ENCODE measurements around the gene ALPI. TPM values are rescaled to one million over a fixed set of nuclear protein-coding genes. Genes with fewer than 3 reads are reported as not detected.

Gene ALPI
- total and polyA plus RNA-seq, 10 of the 15 experiments (the other 5 are each of a cell fraction or from before 2014, with no cell fraction given): not detected

DNA sequence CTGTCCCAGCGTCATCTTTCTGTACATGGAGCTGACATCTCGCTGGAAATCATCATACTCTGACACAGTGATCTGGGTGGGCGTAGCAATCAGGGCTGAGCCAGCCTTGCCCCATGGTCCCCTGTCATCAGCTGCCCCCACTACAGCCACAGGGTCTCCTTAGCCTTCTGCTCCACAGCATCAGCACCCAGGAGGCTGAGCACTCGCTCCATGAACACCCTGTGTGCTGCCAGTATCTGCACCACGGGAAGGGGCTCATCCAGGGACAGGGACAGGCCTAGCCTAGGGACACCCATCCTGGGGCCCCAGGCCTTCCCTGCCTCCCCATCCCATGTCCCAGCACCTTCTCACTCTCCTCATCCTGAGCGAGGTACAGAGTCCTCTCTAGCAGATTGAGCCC is 37.9 kb upstream of the ALPI start:
- no TSS peak for BruUV-seq (replicated peaks)
- 31% methylated on average over 6 of the region's 6 CpGs for WGBS (ENCODE audit: insufficient coverage, insufficient replicate concordance, low lambda C conversion rate, missing lambda C conversion rate)
- Histone ChIP-seq H3K4me3 (no peak overlapping the region), H3K9ac (ENCODE audit: control insufficient read depth, insufficient read depth, low read length) (no peak overlapping the region), H3K4me1 (ENCODE audit: control insufficient read depth, insufficient read depth, low read length) (0 out of 2 replicates have a peak, but pooled peaks cover under 1% of the 10 kb centered on the region), H3K9me3 (replicated peaks; ENCODE audit: control insufficient read depth, insufficient read depth, low read length) (no peaks in the 10 kb centered on the region; the same call in 2 of the 3 replicates), H4K20me1 (ENCODE audit: control insufficient read depth, insufficient read depth) (no peaks in the 10 kb centered on the region), H2AFZ (ENCODE audit: control insufficient read depth, low read depth, low read length) (no peak overlapping the region), H3K27me3 (replicated peaks in 1 of 2; ENCODE audit: control insufficient read depth in 2 of 2, insufficient read depth in 2 of 2, low read length in 1 of 2) (peaks cover 8 to 11% of the 10 kb centered on the region in 2 experiments; a peak in 3 of 4 replicates), H3K27ac (ENCODE audit: control insufficient read depth, insufficient read depth) (no peak overlapping the region), H3K79me2 (ENCODE audit: control insufficient read depth, insufficient read depth, low read length) (no peaks in the 10 kb centered on the region), H3K4me2 (ENCODE audit: control insufficient read depth, insufficient read depth) (no peak overlapping the region), H3K36me3 (ENCODE audit: control insufficient read depth in 2 of 2, insufficient read depth in 2 of 2, low read length in 1 of 2) (no peaks in the 10 kb centered on the region)
- FAIRE-seq (no peak), ATAC-seq (no peak), DNase-seq (ENCODE audit: low read depth, low spot score) (no peak)
- ChIA-PET CTCF (interaction anchor here (0.8 kb wide), 1 partner anchor 21 kb away, joined by 3 read pairs; no protein-coding TSS in a partner anchor), SMC1A (ENCODE audit: uncharacterized antibody, unreplicated experiment) (no interaction called here), POLR2A (no interaction called here), RAD21 (ENCODE audit: unreplicated experiment) (no interaction called here)
- in situ Hi-C loops (cut with MboI) (no loop called here), intact Hi-C loops (cut with micrococcal nuclease; ENCODE audit: unreplicated experiment) (no loop called here)
- TF ChIP-seq BHLHE40 (IDR thresholded peaks at IDR 0.05; ENCODE audit: borderline replicate concordance in 1 of 2, low read depth in 2 of 2, low read length in 1 of 2) (no peak), EZH2 (IDR thresholded peaks at IDR 0.05; ENCODE audit: borderline replicate concordance, control insufficient read depth, low read depth, low read length) (no peak), BRCA1 (IDR thresholded peaks at IDR 0.05; ENCODE audit: low read depth, low read length) (no peak), TARDBP (IDR thresholded peaks at IDR 0.05; ENCODE audit: borderline replicate concordance) (no peak), NFIC (IDR thresholded peaks at IDR 0.05; ENCODE audit: low read depth, low read length) (no peak), MEF2A (IDR thresholded peaks at IDR 0.05; ENCODE audit: insufficient read depth, low read depth, low read length) (no peak)
- TF ChIP-seq, protein P1, sequence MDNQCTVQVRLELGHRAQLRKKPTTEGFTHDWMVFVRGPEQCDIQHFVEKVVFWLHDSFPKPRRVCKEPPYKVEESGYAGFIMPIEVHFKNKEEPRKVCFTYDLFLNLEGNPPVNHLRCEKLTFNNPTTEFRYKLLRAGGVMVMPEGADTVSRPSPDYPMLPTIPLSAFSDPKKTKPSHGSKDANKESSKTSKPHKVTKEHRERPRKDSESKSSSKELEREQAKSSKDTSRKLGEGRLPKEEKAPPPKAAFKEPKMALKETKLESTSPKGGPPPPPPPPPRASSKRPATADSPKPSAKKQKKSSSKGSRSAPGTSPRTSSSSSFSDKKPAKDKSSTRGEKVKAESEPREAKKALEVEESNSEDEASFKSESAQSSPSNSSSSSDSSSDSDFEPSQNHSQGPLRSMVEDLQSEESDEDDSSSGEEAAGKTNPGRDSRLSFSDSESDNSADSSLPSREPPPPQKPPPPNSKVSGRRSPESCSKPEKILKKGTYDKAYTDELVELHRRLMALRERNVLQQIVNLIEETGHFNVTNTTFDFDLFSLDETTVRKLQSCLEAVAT (IDR thresholded peaks at IDR 0.05): no peak
- TF ChIP-seq, protein P2, sequence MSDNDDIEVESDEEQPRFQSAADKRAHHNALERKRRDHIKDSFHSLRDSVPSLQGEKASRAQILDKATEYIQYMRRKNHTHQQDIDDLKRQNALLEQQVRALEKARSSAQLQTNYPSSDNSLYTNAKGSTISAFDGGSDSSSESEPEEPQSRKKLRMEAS (IDR thresholded peaks at IDR 0.05; ENCODE audit: low read depth, low read length): no peak
